Stimulated activated CD4-positive, alpha-beta T cell treated with anti-CD3 and anti-CD28 coated beads, Interleukin-2, amount 100 ng/mL, for 48 hours (primary cell): Measurements from ENCODE around the gene IL2RG.

Source experiments
- DNase-seq, 2 donors: peaks; one replicate each; pipeline ENCODE4 v3.0.0-alpha.2; 2020

Gene IL2RG

DNA sequence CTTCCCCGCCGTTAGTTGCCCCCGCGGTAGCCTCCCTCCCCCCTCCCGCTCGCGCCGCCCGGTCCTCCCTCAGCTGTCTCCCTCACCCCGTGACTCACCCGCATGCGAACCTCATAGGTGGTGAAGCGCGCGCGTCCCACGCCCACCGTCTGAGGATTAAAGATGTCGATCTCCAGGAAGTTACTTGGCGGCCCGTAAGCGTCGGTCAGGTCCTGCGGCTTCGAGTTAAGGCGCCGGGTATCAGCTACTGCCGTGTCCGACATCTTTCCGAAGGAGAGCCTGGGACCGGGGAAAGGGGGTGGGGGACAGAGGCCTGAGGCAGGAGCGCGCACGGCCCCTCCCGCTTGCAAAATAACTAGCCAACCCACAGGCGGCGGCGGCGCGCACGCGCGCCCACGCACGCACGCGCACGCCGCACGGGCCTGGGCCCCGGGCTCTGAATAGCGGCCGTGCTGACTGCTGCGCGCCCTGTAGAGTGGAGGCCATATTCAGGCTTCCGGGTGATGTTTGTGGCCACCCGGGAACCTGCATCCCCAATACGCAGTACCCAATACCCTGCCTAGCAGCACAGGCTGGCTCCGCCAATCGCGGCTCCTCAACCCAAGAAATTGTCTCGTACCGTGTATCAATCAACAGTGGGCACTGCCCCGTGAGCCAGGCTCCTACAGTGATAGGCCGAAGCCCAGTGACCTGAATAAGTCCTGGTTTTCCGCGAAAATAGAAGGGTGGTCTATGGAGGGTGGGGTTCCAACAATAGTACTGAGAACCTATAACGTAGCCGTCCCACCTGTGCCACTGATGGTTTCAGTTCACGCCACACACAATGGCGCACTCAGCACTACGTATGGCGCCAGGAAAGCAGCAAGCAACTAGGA lies 43.1 kb downstream of the IL2RG start, which contains the start of gene SNX12:
Gene SNX12 (minus strand): TSS at position 291 of the 875 bp plus-strand sequence. CDS start 28 bp downstream, at position 263.
- peak; percentile 73 to 75 for DNase-seq

DNA sequence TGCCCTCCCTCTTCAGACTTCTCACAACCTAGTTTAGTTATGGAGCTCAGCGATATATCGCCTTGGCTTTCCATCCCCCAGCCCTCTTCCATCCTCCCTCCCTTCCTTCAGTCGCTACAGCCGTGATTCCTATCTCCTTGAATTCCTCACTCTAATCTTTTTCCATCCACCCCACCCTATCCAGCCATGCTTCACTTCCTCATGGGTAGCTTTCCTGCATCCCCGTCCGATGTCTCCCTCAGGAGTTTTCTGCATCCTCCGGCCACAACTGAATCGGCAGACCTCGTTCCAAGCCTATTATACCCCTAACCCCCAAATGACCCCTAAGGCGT lies 43.7 kb downstream of the IL2RG start:
- no peak for DNase-seq

- DNase-seq = no peak
Observed at GRCh38 chrX:71067089-71067488, 44.3 kb downstream of the IL2RG start.

DNA sequence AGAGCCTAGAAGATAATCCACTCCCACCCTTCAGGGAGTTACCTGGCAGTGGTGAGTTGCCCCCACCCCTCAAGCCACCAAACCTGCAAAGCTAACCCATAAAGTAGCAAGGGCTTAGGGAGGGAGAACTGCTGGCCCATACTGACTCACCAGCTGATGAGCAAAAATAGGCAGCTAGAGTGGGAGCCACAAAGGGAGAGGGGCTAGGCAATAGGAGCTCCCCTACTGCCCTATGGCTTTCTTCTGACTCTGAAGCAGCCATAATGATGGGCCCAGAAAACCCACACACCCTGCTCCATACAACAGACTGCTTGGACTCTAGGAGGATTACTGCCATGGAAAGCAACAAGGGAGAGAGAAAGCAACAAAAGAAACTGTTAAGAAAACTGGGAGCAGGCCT lies 51.2 kb downstream of the IL2RG start:
- DNase-seq = no peak

DNA sequence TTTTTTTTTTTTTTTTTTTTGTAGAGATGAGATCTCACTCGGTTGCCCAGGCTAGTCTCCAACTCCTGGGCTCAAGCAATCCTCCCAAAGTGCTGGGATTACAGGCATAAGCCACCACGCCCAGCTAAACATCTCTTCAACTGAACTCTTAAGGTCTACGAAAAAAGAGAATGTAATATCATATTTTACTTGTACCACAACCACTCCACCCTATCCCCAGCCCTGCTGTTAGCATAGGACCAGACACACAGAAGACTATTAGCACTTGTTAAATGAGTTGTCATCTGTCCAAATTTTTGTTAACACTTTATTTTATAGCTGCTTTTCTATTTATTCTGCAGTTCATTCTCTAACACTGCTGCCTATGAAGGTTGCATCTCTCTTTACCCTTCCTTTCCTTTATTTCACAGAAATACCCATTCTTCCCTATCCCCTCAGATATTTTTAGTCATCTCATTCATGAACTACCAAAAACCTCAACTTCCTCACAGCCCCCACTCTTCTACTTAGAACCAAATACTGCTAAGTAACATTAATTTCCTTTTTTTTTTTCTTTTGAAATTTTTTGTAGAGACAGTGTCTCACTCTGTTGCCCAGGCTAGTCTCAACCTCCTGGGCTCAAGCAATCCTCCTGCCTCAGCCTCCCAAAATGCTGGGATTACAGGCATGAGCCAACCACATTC lies 53.4 kb downstream of the IL2RG start:
- no peak for DNase-seq
